Thymus (tissue), 11 donors: ENCODE measurements around the gene NFIB. TPM values are rescaled to one million over a fixed set of nuclear protein-coding genes. Genes with fewer than 3 reads are reported as not detected.

Experiments used
- DNase-seq, 9 donors: peaks; one replicate each; pipeline ENCODE4 v3.0.0-alpha.2; 2013; ENCODE audit warnings: low spot score in 9 of 9, low read depth in 6 of 9, missing footprints in 1 of 9
- H3K27ac ChIP-seq, 2 donors: one replicate each; pipeline ENCODE4 v1.5.1; 2013; ENCODE audit warnings: control low read depth in 1 of 2, low read depth in 1 of 2, low read length in 1 of 2, mild to moderate bottlenecking in 1 of 2, moderate library complexity in 1 of 2
- H3K27me3 ChIP-seq, 2 donors: one replicate each; pipeline ENCODE4 v1.5.1; 2013; ENCODE audit warnings: low read length in 1 of 2; ENCODE audit not compliant: control insufficient read depth in 2 of 2, insufficient read depth in 1 of 2
- H3K36me3 ChIP-seq, 2 donors: one replicate each; pipeline ENCODE4 v1.5.1; 2013; ENCODE audit warnings: low read length in 1 of 2, mild to moderate bottlenecking in 1 of 2, moderate library complexity in 1 of 2; ENCODE audit not compliant: control insufficient read depth in 2 of 2, insufficient read depth in 2 of 2
- H3K4me1 ChIP-seq, 2 donors: one replicate each; pipeline ENCODE4 v1.5.1; 2013; ENCODE audit warnings: low read length in 2 of 2; ENCODE audit not compliant: control insufficient read depth in 2 of 2, insufficient read depth in 2 of 2
- H3K4me3 ChIP-seq, 2 donors: one replicate each; pipeline ENCODE4 v1.5.1; 2013; ENCODE audit warnings: low read length in 2 of 2, control low read depth in 1 of 2, mild to moderate bottlenecking in 1 of 2
- H3K9me3 ChIP-seq, 2 donors: one replicate each; pipeline ENCODE4 v1.5.1; 2013; ENCODE audit warnings: low read length in 1 of 2, mild to moderate bottlenecking in 1 of 2; ENCODE audit not compliant: control insufficient read depth in 2 of 2, insufficient read depth in 1 of 2
- WGBS: extraction: QIAGEN DNeasy Blood & Tissue Kit; methylation state at CpG from one replicate; pipeline ENCODE4 v1.1.7; 2013; 5-methylcytosine and 5-hydroxymethylcytosine counted together
- polyA plus RNA-seq: library from polyadenylated mRNA; stranded (reverse); fragments of 200-250 nt; gene quantifications from one replicate; pipeline ENCODE4 v1.2.3, GENCODE V29; 2013
- total RNA-seq: library from RNA; stranded (reverse); fragments of 120-200 nt; gene quantifications from one replicate; pipeline ENCODE4 v1.2.4, GENCODE V29; 2013
- donor health status: healthy.

The NFIB gene
- total and polyA plus RNA-seq, 2 donors = 10.3 to 12.4 TPM

- no peaks in the 10 kb centered on the region for H3K4me1 ChIP-seq
- H3K27ac ChIP-seq = no peak overlapping the region
- no peaks in the 10 kb centered on the region for H3K9me3 ChIP-seq
- no peak overlapping the region for H3K4me3 ChIP-seq
- 93% methylated on average over 7 of the region's 7 CpGs for WGBS
- H3K27me3 ChIP-seq = no peaks in the 10 kb centered on the region
- no peak for DNase-seq
- H3K36me3 ChIP-seq = no peaks in the 10 kb centered on the region
Observed at GRCh38 chr9:14296495-14297113, 17.3 kb downstream of the NFIB start.

- Histone ChIP-seq H3K27ac (no peak overlapping the region), H3K4me3 (no peak overlapping the region), H3K9me3 (no peaks in the 10 kb centered on the region), H3K27me3 (no peaks in the 10 kb centered on the region), H3K4me1 (no peaks in the 10 kb centered on the region), H3K36me3 (no peaks in the 10 kb centered on the region)
- no peak for DNase-seq
- WGBS = 97% methylated on average over 8 of the region's 8 CpGs
Observed at GRCh38 chr9:14294659-14295058, 19.3 kb downstream of the NFIB start.

- Histone ChIP-seq H3K36me3 (no peaks in the 10 kb centered on the region), H3K9me3 (no peaks in the 10 kb centered on the region), H3K27ac (no peak overlapping the region), H3K4me3 (no peak overlapping the region), H3K4me1 (no peaks in the 10 kb centered on the region), H3K27me3 (no peaks in the 10 kb centered on the region)
- DNase-seq = no peak
- 96% methylated on average over 3 of the region's 3 CpGs for WGBS
Observed at GRCh38 chr9:14293801-14294200, 20.1 kb downstream of the NFIB start.

- no peak overlapping the region for H3K27ac ChIP-seq
- 64% methylated on average over 3 of the region's 3 CpGs for WGBS
- H3K27me3 ChIP-seq = no peaks in the 10 kb centered on the region
- DNase-seq = no peak
- no peaks in the 10 kb centered on the region for H3K9me3 ChIP-seq
- no peak overlapping the region for H3K4me3 ChIP-seq
- H3K36me3 ChIP-seq = no peaks in the 10 kb centered on the region
- H3K4me1 ChIP-seq = no peaks in the 10 kb centered on the region
Observed at GRCh38 chr9:14292181-14292739, 21.7 kb downstream of the NFIB start.

- 76% methylated on average over 3 of the region's 3 CpGs for WGBS
Observed at GRCh38 chr9:14289916-14290315, 24.0 kb downstream of the NFIB start.

GRCh38 chr9:14288433-14288832, 25.5 kb downstream of the NFIB start:
- Histone ChIP-seq H3K27ac (no peak overlapping the region), H3K27me3 (no peaks in the 10 kb centered on the region), H3K9me3 (no peaks in the 10 kb centered on the region), H3K36me3 (no peaks in the 10 kb centered on the region), H3K4me1 (no peaks in the 10 kb centered on the region), H3K4me3 (no peak overlapping the region)
- 98% methylated on average over 4 of the region's 4 CpGs for WGBS
- no peak for DNase-seq

More at GRCh38 chr9:14289916-14290315, 24.0 kb downstream of the NFIB start:
- no peaks in the 10 kb centered on the region for H3K27me3 ChIP-seq
- no peak overlapping the region for H3K27ac ChIP-seq
- no peak overlapping the region for H3K4me3 ChIP-seq
- H3K36me3 ChIP-seq = no peaks in the 10 kb centered on the region
- H3K9me3 ChIP-seq = no peaks in the 10 kb centered on the region
- no peak for DNase-seq
- no peaks in the 10 kb centered on the region for H3K4me1 ChIP-seq

DNA sequence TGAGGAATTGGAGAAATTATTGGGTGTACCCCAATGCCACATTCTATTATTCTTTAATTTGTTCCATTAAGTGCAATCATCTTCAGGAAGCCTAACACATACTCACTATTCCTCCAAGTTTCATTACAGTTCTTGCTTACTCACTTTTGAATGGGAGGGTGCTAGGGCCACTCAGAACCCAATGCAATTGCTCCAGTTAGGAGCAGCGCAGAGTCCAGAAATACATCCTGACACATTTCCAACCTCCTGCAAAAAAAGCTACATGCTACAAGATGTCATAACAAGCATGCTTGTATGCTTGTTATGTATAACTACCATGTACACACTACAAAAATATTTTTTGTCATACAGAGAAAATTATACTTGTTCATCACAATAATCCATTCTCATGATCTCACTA, 27.8 kb downstream of the NFIB start:
- Histone ChIP-seq H3K9me3 (no peaks in the 10 kb centered on the region), H3K27ac (no peak overlapping the region), H3K36me3 (no peaks in the 10 kb centered on the region), H3K4me3 (no peak overlapping the region), H3K4me1 (no peaks in the 10 kb centered on the region), H3K27me3 (no peaks in the 10 kb centered on the region)
- DNase-seq = no peak
- 97% methylated on average over 1 of the region's 1 CpG for WGBS

DNA sequence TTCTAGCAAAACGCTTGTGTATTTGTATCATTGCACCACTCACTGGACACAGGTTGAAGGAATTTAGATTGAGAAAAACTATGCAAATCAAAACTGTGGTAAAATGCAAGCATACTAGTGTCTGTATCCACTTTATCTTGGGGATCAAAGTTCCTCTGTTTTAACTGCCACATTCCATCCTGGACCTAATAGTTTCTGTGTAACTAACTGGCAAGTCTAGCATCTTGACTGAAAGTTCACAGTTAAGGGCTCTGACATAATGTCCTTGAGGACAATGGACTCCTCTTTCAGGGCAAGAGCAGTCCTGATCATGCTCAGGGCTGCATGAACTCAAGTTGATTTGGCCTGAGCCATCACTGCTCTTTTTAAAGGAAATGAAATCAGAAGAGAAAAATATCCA, 30.7 kb downstream of the NFIB start:
- H3K27ac ChIP-seq = no peak overlapping the region
- no peaks in the 10 kb centered on the region for H3K4me1 ChIP-seq
- no peaks in the 10 kb centered on the region for H3K9me3 ChIP-seq
- no peak overlapping the region for H3K4me3 ChIP-seq
- H3K36me3 ChIP-seq = no peaks in the 10 kb centered on the region
- DNase-seq = no peak
- no peaks in the 10 kb centered on the region for H3K27me3 ChIP-seq
- 92% methylated on average over 1 of the region's 1 CpG for WGBS

DNA sequence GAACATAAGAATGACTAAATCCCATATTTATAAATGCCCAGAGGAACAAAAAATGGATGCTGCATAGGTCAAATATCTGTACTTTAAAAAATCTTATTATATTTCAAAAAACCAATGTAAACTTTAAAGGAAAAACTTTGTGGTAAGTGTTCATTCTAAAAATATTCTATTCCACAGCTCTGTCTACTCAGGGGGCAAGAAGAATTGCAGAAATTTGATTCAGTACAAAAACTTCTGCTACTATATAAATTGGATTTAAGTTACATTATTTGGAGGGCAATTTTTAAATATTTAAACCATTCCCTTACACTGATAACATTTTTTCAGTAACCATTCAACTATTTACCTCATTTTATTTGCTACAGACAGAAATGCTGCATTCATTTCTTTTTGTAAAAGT, 32.1 kb downstream of the NFIB start:
- Histone ChIP-seq H3K27ac (no peak overlapping the region), H3K4me3 (no peak overlapping the region), H3K4me1 (no peaks in the 10 kb centered on the region), H3K27me3 (no peaks in the 10 kb centered on the region), H3K9me3 (no peaks in the 10 kb centered on the region), H3K36me3 (no peaks in the 10 kb centered on the region)
- no peak for DNase-seq
